GM12892 (cell line): Measurements from ENCODE around the gene KIF11.

Experiments used
- POLR2A ChIP-seq: IDR thresholded peaks from 2 replicates; pipeline ENCODE4 v1.6.1; 2011; ENCODE audit warnings: low read depth, low read length, control low read depth
- POLR2AphosphoS5 ChIP-seq: IDR thresholded peaks from 2 replicates; pipeline ENCODE4 v1.6.1; 2011; ENCODE audit warnings: low read depth, low read length, control low read depth
- TAF1 ChIP-seq: IDR thresholded peaks from 2 replicates; pipeline ENCODE4 v1.6.1; 2011; ENCODE audit warnings: low read depth, mild to moderate bottlenecking, control low read depth, low read length, borderline replicate concordance

- TF ChIP-seq POLR2A (no peak), POLR2AphosphoS5 (no peak), TAF1 (no peak)
Measured at GRCh38 chr10:92544296-92544695, 48.6 kb upstream of the KIF11 start.
